H1 (cell line): Measurements from ENCODE around the gene NEK10. TPM values are rescaled to one million over a fixed set of nuclear protein-coding genes. Genes with fewer than 3 reads are reported as not detected.

Experiments
- CTCF ChIA-PET: fragments of 300-600 bp; sonication (Branson Sonifier 250); formaldehyde crosslinking; loops from one replicate; lab custom pipeline; 2021; ENCODE audit not compliant: partially characterized antibody; lab: Charles Lee
- POLR2A ChIA-PET: fragments of 300-600 bp; sonication (Branson Sonifier 250); formaldehyde crosslinking; loops from one replicate; lab custom pipeline; 2021; ENCODE audit warnings: inconsistent platforms; ENCODE audit not compliant: partially characterized antibody; lab: Charles Lee
- DNase-seq, 2 experiments: peaks; one replicate each; pipeline versions ENCODE4 v3.0.0 to v3.0.0-alpha.2; 2010 to 2022; ENCODE audit warnings: low spot score in 2 of 2, low read depth in 1 of 2, mixed read lengths in 1 of 2
- FAIRE-seq: peaks from 2 replicates; lab custom pipeline; 2011; peaks lifted over from hg19 to GRCh38; lab: Jason Lieb, UNC
- H2AFZ ChIP-seq: 2 replicates; pipeline ENCODE4 v1.8.1; 2012; ENCODE audit warnings: low read length, inconsistent platforms
- H2AK5ac ChIP-seq: 2 replicates; pipeline ENCODE4 v1.6.1; 2013; ENCODE audit warnings: low read depth, low read length
- H2BK120ac ChIP-seq: replicated peaks from 2 replicates; pipeline ENCODE3; 2013; ENCODE audit warnings: low read depth, low read length, inconsistent platforms
- H2BK12ac ChIP-seq: 2 replicates; pipeline ENCODE4 v1.6.1; 2013; ENCODE audit warnings: low read depth, low read length
- H2BK15ac ChIP-seq: 2 replicates; pipeline ENCODE4 v1.6.1; 2013; ENCODE audit warnings: low read length
- H2BK20ac ChIP-seq: 2 replicates; pipeline ENCODE4 v1.6.1; 2013; ENCODE audit warnings: low read length
- H2BK5ac ChIP-seq: 2 replicates; pipeline ENCODE4 v1.6.1; 2013; ENCODE audit warnings: low read depth, low read length
- H3K14ac ChIP-seq: 2 replicates; pipeline ENCODE4 v1.6.1; 2013; ENCODE audit warnings: inconsistent platforms; ENCODE audit not compliant: insufficient read length
- H3K18ac ChIP-seq: 2 replicates; pipeline ENCODE4 v1.6.1; 2013; ENCODE audit warnings: low read length; ENCODE audit errors: extremely low read depth
- H3K23ac ChIP-seq: 2 replicates; pipeline ENCODE4 v1.6.1; 2013; ENCODE audit warnings: inconsistent platforms; ENCODE audit not compliant: insufficient read length
- H3K23me2 ChIP-seq: 2 replicates; pipeline ENCODE4 v1.6.1; 2013; ENCODE audit warnings: low read depth, low read length
- H3K27ac ChIP-seq: 2 replicates; pipeline ENCODE4 v1.6.1; 2011; ENCODE audit warnings: low read depth, low read length, inconsistent platforms
- H3K27me3 ChIP-seq, 4 experiments: replicated peaks in 1 of 4; 1 replicate in 1 of 4; 2 replicates in 3 of 4; pipeline versions ENCODE4 v1.6.1 to v1.8.1; 2011 to 2013; ENCODE audit warnings: low read length in 3 of 4, mild to moderate bottlenecking in 3 of 4, inconsistent platforms in 2 of 4, mixed read lengths in 2 of 4, moderate library complexity in 1 of 4; ENCODE audit not compliant: control insufficient read depth in 3 of 4, insufficient read depth in 3 of 4; ENCODE audit errors: extremely low read depth in 1 of 4
- H3K36me3 ChIP-seq, 4 experiments: 2 replicates each; pipeline versions ENCODE4 v1.6.1 to v1.8.1; 2011 to 2013; ENCODE audit warnings: mild to moderate bottlenecking in 4 of 4, low read length in 3 of 4, moderate library complexity in 2 of 4, control low read depth in 1 of 4, inconsistent platforms in 1 of 4; ENCODE audit not compliant: insufficient read depth in 4 of 4, control insufficient read depth in 2 of 4
- H3K4ac ChIP-seq: replicated peaks from 2 replicates; pipeline ENCODE3; 2013; ENCODE audit warnings: low read length, low read depth, mixed read lengths, inconsistent platforms; ENCODE audit not compliant: insufficient read length
- H3K4me1 ChIP-seq, 4 experiments: replicated peaks in 1 of 4; 1 replicate in 1 of 4; 2 replicates in 3 of 4; pipeline versions ENCODE4 v1.6.1 to v1.8.1; 2011 to 2013; ENCODE audit warnings: low read length in 3 of 4, inconsistent platforms in 2 of 4, mixed read lengths in 1 of 4; ENCODE audit not compliant: insufficient read depth in 4 of 4, control insufficient read depth in 3 of 4
- H3K4me2 ChIP-seq, 2 experiments: 2 replicates each; pipeline versions ENCODE4 v1.6.1 to v1.8.1; 2011 to 2013; ENCODE audit warnings: low read depth in 2 of 2, low read length in 2 of 2, control low read depth in 1 of 2, inconsistent platforms in 1 of 2, mild to moderate bottlenecking in 1 of 2; ENCODE audit not compliant: insufficient read depth in 1 of 2
- H3K4me3 ChIP-seq, 4 experiments: fragments of 200-600, 300-600 bp in 1 of 4; sonication (generic), shearing (Covaris generic), sonication (Bioruptor Twin) in 1 of 4; 2 replicates each; pipeline versions ENCODE4 v1.5.1 to v1.8.1; 2011 to 2016; ENCODE audit warnings: low read length in 4 of 4, low read depth in 3 of 4, control low read depth in 2 of 4, inconsistent platforms in 2 of 4, mild to moderate bottlenecking in 2 of 4, mixed read lengths in 1 of 4, moderate library complexity in 1 of 4; ENCODE audit not compliant: insufficient read depth in 2 of 4; ENCODE audit errors: extremely low read depth in 1 of 4
- H3K56ac ChIP-seq: replicated peaks from 2 replicates; pipeline ENCODE3; 2013; ENCODE audit warnings: low read depth, mild to moderate bottlenecking, mixed read lengths, low read length, inconsistent platforms; ENCODE audit not compliant: insufficient read length
- H3K79me1 ChIP-seq: 2 replicates; pipeline ENCODE4 v1.6.1; 2013; ENCODE audit warnings: low read depth, low read length, control low read depth
- H3K79me2 ChIP-seq, 2 experiments: 2 replicates each; pipeline versions ENCODE4 v1.6.1 to v1.8.1; 2012 to 2013; ENCODE audit warnings: low read length in 2 of 2, mild to moderate bottlenecking in 2 of 2, inconsistent platforms in 1 of 2; ENCODE audit not compliant: insufficient read depth in 2 of 2, control insufficient read depth in 1 of 2
- H3K9ac ChIP-seq, 4 experiments: replicated peaks in 1 of 4; 1 replicate in 1 of 4; 2 replicates in 3 of 4; pipeline versions ENCODE4 v1.6.1 to v1.8.1; 2011 to 2013; ENCODE audit warnings: low read depth in 3 of 4, low read length in 3 of 4, control low read depth in 2 of 4, mild to moderate bottlenecking in 2 of 4, moderate library complexity in 2 of 4, inconsistent platforms in 1 of 4; ENCODE audit errors: extremely low read depth in 1 of 4
- H3K9me3 ChIP-seq, 2 experiments: 2 replicates each; pipeline versions ENCODE4 v1.6.1 to v1.8.1; 2012 to 2013; ENCODE audit warnings: mild to moderate bottlenecking in 2 of 2, moderate library complexity in 2 of 2, control low read depth in 1 of 2, inconsistent platforms in 1 of 2, low read depth in 1 of 2, low read length in 1 of 2, mixed read lengths in 1 of 2; ENCODE audit not compliant: insufficient read depth in 2 of 2
- H4K20me1 ChIP-seq, 2 experiments: replicated peaks in 1 of 2; 2 replicates each; pipeline versions ENCODE3 to v1.8.1; 2011 to 2013; ENCODE audit warnings: inconsistent platforms in 2 of 2, low read length in 2 of 2, mild to moderate bottlenecking in 1 of 2; ENCODE audit not compliant: insufficient read depth in 2 of 2, control insufficient read depth in 1 of 2
- H4K5ac ChIP-seq: 2 replicates; pipeline ENCODE4 v1.6.1; 2013; ENCODE audit warnings: low read length, low read depth, mixed read lengths, inconsistent platforms; ENCODE audit not compliant: insufficient read length
- H4K8ac ChIP-seq: 2 replicates; pipeline ENCODE4 v1.8.0; 2013; ENCODE audit warnings: mild to moderate bottlenecking, moderate library complexity, low read length, inconsistent platforms; ENCODE audit not compliant: insufficient read depth; ENCODE audit errors: extremely low read depth
- H4K91ac ChIP-seq: replicated peaks from 2 replicates; pipeline ENCODE3; 2013; ENCODE audit warnings: low read length, mixed read lengths, inconsistent platforms; ENCODE audit not compliant: insufficient read length
- ATF2 ChIP-seq: IDR thresholded peaks from 2 replicates; pipeline ENCODE4 v1.6.1; 2012; ENCODE audit warnings: low read length, inconsistent platforms
- BRCA1 ChIP-seq: IDR thresholded peaks from 2 replicates; pipeline ENCODE4 v1.6.1; 2012; ENCODE audit warnings: low read depth, low read length, improper control_type of control experiment
- MAFK ChIP-seq: IDR thresholded peaks from 2 replicates; pipeline ENCODE4 v1.6.1; 2012; ENCODE audit warnings: low read depth, mild to moderate bottlenecking, improper control_type of control experiment, low read length
- WGBS, 2 experiments: shearing (Covaris generic) in 1 of 2; methylation state at CpG; one replicate each; pipeline versions ENCODE4 v1.1.6 to v1.1.7; 2013 to 2015; ENCODE audit warnings: low lambda C conversion rate in 2 of 2, mixed read lengths in 2 of 2, inconsistent platforms in 1 of 2, low coverage in 1 of 2, missing lambda C conversion rate in 1 of 2; ENCODE audit not compliant: insufficient replicate concordance in 2 of 2, insufficient coverage in 1 of 2, insufficient read length in 1 of 2; ENCODE audit errors: extremely low coverage in 1 of 2, missing lambda C conversion rate in 1 of 2; 5-methylcytosine and 5-hydroxymethylcytosine counted together
- polyA plus RNA-seq, 7 experiments: library from polyadenylated mRNA; depleted of rRNA in 3 of 7; stranded (reverse) in 5 of 7; unstranded in 2 of 7; fragments of >200 nt in 5 of 7; fragments of 200-250 nt in 2 of 7; gene quantifications; 1 replicate in 5 of 7; 2 replicates in 1 of 7; 4 replicates in 1 of 7; pipeline versions ENCODE4 v1.2.1 to v1.2.3, GENCODE V29; 2011 to 2013; ENCODE audit warnings: missing spikeins in 2 of 7, mixed read lengths in 2 of 7
- total RNA-seq: library from RNA; stranded (reverse); fragmentation: NEBNext Ultra II Directional; extraction: Animal tissue kit (Norgen Biotek cat#: 25700); gene quantifications from 2 replicates; pipeline ENCODE4 v1.2.1, GENCODE V29; 2021

NEK10 gene
- total and polyA plus RNA-seq, 2 of the 8 experiments (the other 6 are each of a cell fraction or from before 2014, with no cell fraction given): 0.18 to 0.50 TPM

- Histone ChIP-seq H4K20me1 (no peaks in the 10 kb centered on the region), H3K4me3 (no peak overlapping the region), H2BK12ac (no peak overlapping the region), H3K9ac (no peak overlapping the region), H2BK120ac (no peak overlapping the region), H3K27me3 (no peaks in the 10 kb centered on the region), H3K79me1 (no peaks in the 10 kb centered on the region), H3K79me2 (no peaks in the 10 kb centered on the region), H3K36me3 (no peaks in the 10 kb centered on the region), H3K14ac (no peak overlapping the region), H4K5ac (no peak overlapping the region), H4K8ac (no peak overlapping the region), H3K4ac (no peak overlapping the region), H3K9me3 (no peaks in the 10 kb centered on the region), H3K4me1 (peaks cover 0 to 4% (median 0%) of the 10 kb centered on the region in 4 experiments; a peak in 3 of 7 replicates), H3K27ac (no peak overlapping the region), H2BK15ac (no peak overlapping the region), H3K23me2 (no peaks in the 10 kb centered on the region), H2AK5ac (no peak overlapping the region), H3K18ac (no peak overlapping the region), H3K23ac (no peak overlapping the region), H2BK20ac (no peak overlapping the region), H3K4me2 (no peak overlapping the region), H2BK5ac (no peak overlapping the region), H4K91ac (no peak overlapping the region), H3K56ac (no peak overlapping the region), H2AFZ (no peak overlapping the region)
- FAIRE-seq: no peak
- no peak for DNase-seq
- TF ChIP-seq MAFK: no peak
- TF ChIP-seq ATF2: no peak
- no peak for TF ChIP-seq BRCA1
- CTCF ChIA-PET: interaction anchor here (0.9 to 2.1 kb wide), 3 partner anchors 9 to 21 kb away, joined by 4 to 8 read pairs (median 4); no protein-coding TSS in a partner anchor
- 94% methylated on average over 11 of the region's 11 CpGs; no CpG with 5 or more reads in 1 of the 2 experiments for WGBS, 2 experiments
- POLR2A ChIA-PET: interaction anchor here (0.6 kb wide), 1 partner anchor 252 kb away, joined by 4 read pairs; no protein-coding TSS in a partner anchor
Measured at GRCh38 chr3:27345959-27346865, 23.0 kb downstream of the NEK10 start.
